Fibroblast of pulmonary artery (primary cell): ENCODE measurements around the gene CNTNAP2.

ENCODE experiments used
- DNase-seq: peaks from one replicate; pipeline ENCODE4 v3.0.0-alpha.2; 2010; ENCODE audit warnings: low read depth
- H3K4me3 ChIP-seq: replicated peaks from 2 replicates; pipeline ENCODE4 v1.5.1; 2011; ENCODE audit warnings: low read depth, mild to moderate bottlenecking, control low read depth, low read length, moderate library complexity
- CTCF ChIP-seq: IDR thresholded peaks from 2 replicates; pipeline ENCODE4 v1.5.1; 2011; ENCODE audit warnings: mild to moderate bottlenecking, control low read depth, low read length, inconsistent platforms; ENCODE audit errors: missing control alignments

CNTNAP2 gene

GRCh38 chr7:147540743-147541142, 1424.1 kb downstream of the CNTNAP2 start:
- H3K4me3 ChIP-seq = no peak overlapping the region
- DNase-seq = no peak
- no peak for TF ChIP-seq CTCF

- TF ChIP-seq CTCF = no peak
- no peak overlapping the region for H3K4me3 ChIP-seq
- DNase-seq = no peak
Observed at GRCh38 chr7:147541261-147541660, 1424.7 kb downstream of the CNTNAP2 start.

- peak; percentile 57 for TF ChIP-seq CTCF
- no peak overlapping the region for H3K4me3 ChIP-seq
- peak; percentile 40 for DNase-seq
Observed at GRCh38 chr7:147547252-147547897, 1430.8 kb downstream of the CNTNAP2 start.

GRCh38 chr7:147556317-147556716, 1439.7 kb downstream of the CNTNAP2 start:
- DNase-seq = no peak
- no peak overlapping the region for H3K4me3 ChIP-seq
- no peak for TF ChIP-seq CTCF

GRCh38 chr7:147563669-147564068, 1447.1 kb downstream of the CNTNAP2 start:
- no peak overlapping the region for H3K4me3 ChIP-seq
- no peak for TF ChIP-seq CTCF
- no peak for DNase-seq

- H3K4me3 ChIP-seq = no peak overlapping the region
- no peak for DNase-seq
- no peak for TF ChIP-seq CTCF
Observed at GRCh38 chr7:147564786-147565476, 1448.3 kb downstream of the CNTNAP2 start.

- DNase-seq = no peak
- TF ChIP-seq CTCF = no peak
- no peak overlapping the region for H3K4me3 ChIP-seq
Observed at GRCh38 chr7:147567043-147567442, 1450.4 kb downstream of the CNTNAP2 start.
